Measurements from ENCODE around the gene FBXW11.

- TF ChIP-seq CTCF (conservative IDR thresholded peaks at IDR 0.05) = no peak
- no peak for TF ChIP-seq EZH2 (IDR thresholded peaks at IDR 0.05; ENCODE audit: low read depth)
Observed at GRCh38 chr5:171845040-171845630, 161.3 kb downstream of the FBXW11 start.
